A673 (cell line): ENCODE data around the gene HOXA9.

Experiments
- EZH2 ChIP-seq: fragments of 200-600 bp; sonication (generic); IDR thresholded peaks from 2 replicates; pipeline ENCODE4 v1.6.1; 2017; ENCODE audit warnings: borderline replicate concordance, low read depth, mild to moderate bottlenecking, mixed read lengths, antibody characterized with exemption, low read length; ENCODE audit not compliant: poor library complexity, severe bottlenecking
- TF ChIP-seq, protein P1 (sequence below): fragments of 300-800, 200-600 bp; sonication (generic); conservative IDR thresholded peaks from 2 replicates; pipeline ENCODE4 v1.5.1; 2017; ENCODE audit warnings: low read depth, mild to moderate bottlenecking, antibody characterized with exemption, low read length, moderate library complexity, mixed read lengths

DNA sequence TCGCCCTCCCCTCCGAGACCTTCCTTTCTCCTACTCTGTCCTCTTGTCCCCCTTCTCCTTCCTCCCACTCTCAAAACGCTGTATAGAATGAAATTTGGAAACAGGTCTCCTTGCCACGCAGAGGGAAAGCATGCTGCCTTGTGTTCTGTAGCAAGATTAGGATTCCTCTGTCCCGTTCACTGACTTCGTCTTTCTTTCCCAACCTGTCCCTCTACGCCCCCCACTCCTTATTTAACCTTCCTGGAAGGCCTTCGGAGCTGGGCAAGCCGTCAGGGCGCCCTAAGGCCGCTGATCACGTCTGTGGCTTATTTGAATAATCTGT lies 1.3 kb downstream of the HOXA9 start:
- TF ChIP-seq EZH2, result no peak
- TF ChIP-seq, protein P1, sequence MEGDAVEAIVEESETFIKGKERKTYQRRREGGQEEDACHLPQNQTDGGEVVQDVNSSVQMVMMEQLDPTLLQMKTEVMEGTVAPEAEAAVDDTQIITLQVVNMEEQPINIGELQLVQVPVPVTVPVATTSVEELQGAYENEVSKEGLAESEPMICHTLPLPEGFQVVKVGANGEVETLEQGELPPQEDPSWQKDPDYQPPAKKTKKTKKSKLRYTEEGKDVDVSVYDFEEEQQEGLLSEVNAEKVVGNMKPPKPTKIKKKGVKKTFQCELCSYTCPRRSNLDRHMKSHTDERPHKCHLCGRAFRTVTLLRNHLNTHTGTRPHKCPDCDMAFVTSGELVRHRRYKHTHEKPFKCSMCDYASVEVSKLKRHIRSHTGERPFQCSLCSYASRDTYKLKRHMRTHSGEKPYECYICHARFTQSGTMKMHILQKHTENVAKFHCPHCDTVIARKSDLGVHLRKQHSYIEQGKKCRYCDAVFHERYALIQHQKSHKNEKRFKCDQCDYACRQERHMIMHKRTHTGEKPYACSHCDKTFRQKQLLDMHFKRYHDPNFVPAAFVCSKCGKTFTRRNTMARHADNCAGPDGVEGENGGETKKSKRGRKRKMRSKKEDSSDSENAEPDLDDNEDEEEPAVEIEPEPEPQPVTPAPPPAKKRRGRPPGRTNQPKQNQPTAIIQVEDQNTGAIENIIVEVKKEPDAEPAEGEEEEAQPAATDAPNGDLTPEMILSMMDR, result no peak
